HepG2 (cell line): ENCODE data around the gene ELP1. TPM values are rescaled to one million over a fixed set of nuclear protein-coding genes. Genes with fewer than 3 reads are reported as not detected.

ENCODE experiments used
- ATAC-seq: fragments of 200-7000 bp; cut with Tn5 transposase; 3 replicates; pipeline ENCODE4 v1.9.1; 2020; ENCODE audit warnings: mild to moderate bottlenecking, moderate library complexity
- BruUV-seq: library from RNA; stranded (reverse); fragments of 400-500 nt; replicated peaks from 2 replicates; lab custom pipeline; 2021; lab: Mats Ljungman, UMichigan
- CTCF ChIA-PET: fragments of 300-600 bp; formaldehyde crosslinking; extraction: SDS; loops from one replicate; lab custom pipeline; 2021; ENCODE audit warnings: low total read pairs, inconsistent platforms, low intra/inter-chr PET ratio; lab: Yijun Ruan, JAX
- POLR2A ChIA-PET: fragments of 350-600 bp; sonication (Branson Sonifier 250); formaldehyde crosslinking; loops from one replicate; lab custom pipeline; 2020; ENCODE audit warnings: antibody characterized with exemption, inconsistent platforms; lab: Yijun Ruan, JAX
- DNase-seq: peaks from one replicate; pipeline ENCODE4 v3.0.0-alpha.2; 2015; ENCODE audit warnings: low spot score
- FAIRE-seq: peaks from 3 replicates; lab custom pipeline; 2011; peaks lifted over from hg19 to GRCh38; lab: Jason Lieb, UNC
- H2AFZ ChIP-seq: one replicate; pipeline ENCODE4 v1.6.1; 2011; ENCODE audit warnings: low read length, inconsistent platforms
- H3K27ac ChIP-seq: fragments of 300-600 bp; 3 replicates; pipeline ENCODE4 v1.8.0; 2011; ENCODE audit warnings: mixed run types, mild to moderate bottlenecking, mixed read lengths, low read length, inconsistent platforms; ENCODE audit not compliant: insufficient read depth; ENCODE audit errors: extremely low read length
- H3K27me3 ChIP-seq, 2 experiments: fragments of 200-600 bp in 1 of 2; 2 replicates in 1 of 2; 3 replicates in 1 of 2; pipeline versions ENCODE4 v1.6.0 to v1.8.0; 2011; ENCODE audit warnings: low read length in 2 of 2, mild to moderate bottlenecking in 2 of 2, moderate library complexity in 2 of 2, inconsistent platforms in 1 of 2; ENCODE audit not compliant: insufficient read depth in 2 of 2, control insufficient read depth in 1 of 2
- H3K36me3 ChIP-seq, 2 experiments: fragments of 200-600 bp in 1 of 2; replicated peaks in 1 of 2; 2 replicates in 1 of 2; 3 replicates in 1 of 2; pipeline versions ENCODE4 v1.5.1 to v1.8.0; 2011; ENCODE audit warnings: low read length in 2 of 2, inconsistent platforms in 1 of 2; ENCODE audit not compliant: insufficient read depth in 2 of 2, control insufficient read depth in 1 of 2
- H3K4me1 ChIP-seq: 2 replicates; pipeline ENCODE4 v1.5.1; 2012; ENCODE audit warnings: low read length, inconsistent platforms; ENCODE audit not compliant: insufficient read depth
- H3K4me2 ChIP-seq: 2 replicates; pipeline ENCODE4 v1.6.0; 2011; ENCODE audit warnings: low read depth, low read length, inconsistent platforms
- H3K4me3 ChIP-seq, 3 experiments: fragments of 200-600 bp in 1 of 3; sonication (generic), shearing (Covaris generic) in 1 of 3; replicated peaks in 1 of 3; 2 replicates each; pipeline ENCODE4 v1.5.1; 2011 to 2016; ENCODE audit warnings: low read length in 3 of 3, inconsistent platforms in 2 of 3, low read depth in 2 of 3, mild to moderate bottlenecking in 2 of 3, control low read depth in 1 of 3, mixed read lengths in 1 of 3; ENCODE audit not compliant: insufficient read depth in 1 of 3
- H3K79me2 ChIP-seq: one replicate; pipeline ENCODE4 v1.6.1; 2011; ENCODE audit warnings: low read length, inconsistent platforms; ENCODE audit not compliant: insufficient read depth
- H3K9ac ChIP-seq: 2 replicates; pipeline ENCODE4 v1.6.0; 2011; ENCODE audit warnings: mild to moderate bottlenecking, low read depth, low read length, inconsistent platforms; ENCODE audit not compliant: insufficient read depth
- H3K9me3 ChIP-seq: 2 replicates; pipeline ENCODE4 v1.5.1; 2012; ENCODE audit warnings: mild to moderate bottlenecking, low read length
- H4K20me1 ChIP-seq: 2 replicates; pipeline ENCODE4 v1.6.0; 2011; ENCODE audit warnings: inconsistent platforms, mild to moderate bottlenecking, low read length, moderate library complexity; ENCODE audit not compliant: insufficient read depth
- ATF6 ChIP-seq: sonication (generic); formaldehyde crosslinking; conservative IDR thresholded peaks from 2 replicates; pipeline ENCODE4 v1.4.0; 2020; ENCODE audit warnings: missing genetic modification reagents
- CEBPZ ChIP-seq: IDR thresholded peaks from 2 replicates; pipeline ENCODE4 v1.6.1; 2012; ENCODE audit warnings: low read length, improper control_type of control experiment
- DRAP1 ChIP-seq: IDR thresholded peaks from 2 replicates; pipeline ENCODE4 v1.6.1; 2016; ENCODE audit warnings: missing genetic modification reagents, missing compliant biosample characterization
- HHEX ChIP-seq: IDR thresholded peaks from 2 replicates; pipeline ENCODE4 v1.6.1; 2016; ENCODE audit warnings: control low read depth
- JUN ChIP-seq: sonication (generic); formaldehyde crosslinking; IDR thresholded peaks from 2 replicates; pipeline ENCODE4 v1.4.0; 2020; ENCODE audit warnings: mild to moderate bottlenecking, missing genetic modification reagents
- MIER3 ChIP-seq: IDR thresholded peaks from 2 replicates; pipeline ENCODE4 v1.6.1; 2016; ENCODE audit warnings: missing compliant biosample characterization, borderline replicate concordance
- MTA1 ChIP-seq: sonication (generic); formaldehyde crosslinking; IDR thresholded peaks from 2 replicates; pipeline ENCODE4 v1.4.0; 2020; ENCODE audit warnings: missing genetic modification reagents, mild to moderate bottlenecking, borderline replicate concordance
- RBM22 ChIP-seq: fragments of 200-400 bp; formaldehyde crosslinking; optimal IDR thresholded peaks from 2 replicates; pipeline ENCODE3; 2017; ENCODE audit warnings: mild to moderate bottlenecking, low read length, moderate library complexity
- SP2 ChIP-seq: sonication (generic); formaldehyde crosslinking; IDR thresholded peaks from 2 replicates; pipeline ENCODE4 v1.5.1; 2020; ENCODE audit warnings: mild to moderate bottlenecking, missing genetic modification reagents
- ZNF333 ChIP-seq: sonication (generic); formaldehyde crosslinking; IDR thresholded peaks from 2 replicates; pipeline ENCODE4 v1.4.0; 2020; ENCODE audit warnings: mild to moderate bottlenecking, missing genetic modification reagents, borderline replicate concordance
- ZNF496 ChIP-seq: sonication (generic); formaldehyde crosslinking; IDR thresholded peaks from 2 replicates; pipeline ENCODE4 v1.8.1; 2023; ENCODE audit warnings: mild to moderate bottlenecking, moderate library complexity, missing genetic modification reagents; ENCODE audit not compliant: insufficient replicate concordance
- ZNF709 ChIP-seq: sonication (generic); formaldehyde crosslinking; IDR thresholded peaks from 2 replicates; pipeline ENCODE4 v1.5.0; 2020; ENCODE audit warnings: mild to moderate bottlenecking, missing genetic modification reagents
- WGBS: methylation state at CpG from one replicate; pipeline ENCODE4 v1.1.6; 2017; ENCODE audit warnings: low lambda C conversion rate; 5-methylcytosine and 5-hydroxymethylcytosine counted together
- in situ Hi-C: cut with HindIII; loops from 2 replicates; pipeline ENCODE4 v1.10.0; 2017; ENCODE audit warnings: low pct_unique_long_range_greater_than_20kb; ENCODE audit not compliant: extremely low pct_ligation_motif_present
- intact Hi-C: fragments of 100-400 bp; cut with micrococcal nuclease; formaldehyde crosslinking; loops from one replicate; pipeline ENCODE4 v1.10.0; 2022; ENCODE audit not compliant: unreplicated experiment
- polyA plus RNA-seq, 8 experiments: library from polyadenylated mRNA; depleted of rRNA in 3 of 8; stranded (reverse) in 7 of 8; unstranded in 1 of 8; fragments of >200 nt; fragmentation: Illumina TruSeq in 4 of 8; extraction: Trizol in 4 of 8; gene quantifications; 2 replicates each; pipeline versions ENCODE4 v1.2.1 to v1.2.3, GENCODE V29; 2011 to 2016; ENCODE audit warnings: low read depth in 4 of 8, missing spikeins in 1 of 8, mixed read lengths in 1 of 8; ENCODE audit not compliant: insufficient read depth in 1 of 8
- total RNA-seq, 5 experiments: library from RNA; depleted of rRNA; stranded (reverse); fragments of >200 nt; fragmentation: Illumina TruSeq; extraction: Trizol; gene quantifications; 2 replicates each; pipeline ENCODE4 v1.2.3, GENCODE V29; 2016; ENCODE audit warnings: low read depth in 1 of 5

ELP1 gene
- total and polyA plus RNA-seq, 2 of the 13 experiments (the other 11 are each of a cell fraction or from before 2014, with no cell fraction given): 157 to 275 TPM

GRCh38 chr9:108924466-108924865, 9.5 kb downstream of the ELP1 start:
- no peak for DNase-seq
- intact Hi-C loops (no loop called here), in situ Hi-C loops (no loop called here)
- FAIRE-seq: no peak
- H3K27ac ChIP-seq: no peak overlapping the region
- H3K27me3 ChIP-seq: no peaks in the 10 kb centered on the region
- no peak overlapping the region for H3K4me3 ChIP-seq
- H3K79me2 ChIP-seq: peaks cover 21% of the 10 kb centered on the region
- peaks cover 31% of the 10 kb centered on the region for H3K4me1 ChIP-seq
- no peak overlapping the region for H3K4me2 ChIP-seq
- CTCF ChIA-PET: no interaction called here
- no peak for ATAC-seq
- no peaks in the 10 kb centered on the region for H4K20me1 ChIP-seq
- no TSS peak for BruUV-seq
- POLR2A ChIA-PET: no interaction called here
- TF ChIP-seq RBM22: peak; percentile 23
- no peak for TF ChIP-seq ZNF709
- H3K9me3 ChIP-seq: no peaks in the 10 kb centered on the region
- no peak overlapping the region for H2AFZ ChIP-seq
- H3K36me3 ChIP-seq: peaks cover 24 to 83% of the 10 kb centered on the region in 2 experiments
- H3K9ac ChIP-seq: no peak overlapping the region

GRCh38 chr9:108921200-108921599, 12.7 kb downstream of the ELP1 start:
- intact Hi-C loops: no loop called here
- no peak for ATAC-seq
- no peaks in the 10 kb centered on the region for H3K9me3 ChIP-seq
- POLR2A ChIA-PET: interaction anchor here (2.8 kb wide), 1 partner anchor 36 kb away, joined by 12 read pairs; no protein-coding TSS in a partner anchor
- peaks cover 21 to 75% of the 10 kb centered on the region in 2 experiments for H3K36me3 ChIP-seq
- peaks cover 23% of the 10 kb centered on the region for H3K4me1 ChIP-seq
- H3K27me3 ChIP-seq: no peaks in the 10 kb centered on the region
- 93% methylated on average over 1 of the region's 1 CpG for WGBS
- no peak for TF ChIP-seq JUN (CRISPR knock-in tag)
- no peak for TF ChIP-seq HHEX (CRISPR knock-in tag)
- no peak for TF ChIP-seq DRAP1 (CRISPR knock-in tag)
- no peak for TF ChIP-seq SP2 (CRISPR knock-in tag)
- TF ChIP-seq ZNF333 (CRISPR knock-in tag): no peak
- no peak for TF ChIP-seq MIER3 (CRISPR knock-in tag)
- TF ChIP-seq ATF6 (CRISPR knock-in tag): no peak
- TF ChIP-seq ZNF496 (CRISPR knock-in tag): no peak
- no peak for TF ChIP-seq CEBPZ
- TF ChIP-seq MTA1 (CRISPR knock-in tag): no peak
- TF ChIP-seq, all 625 proteins: peak for 0
- H3K79me2 ChIP-seq: peaks cover 10% of the 10 kb centered on the region
- FAIRE-seq: no peak
- BruUV-seq: no TSS peak
- CTCF ChIA-PET: no interaction called here
- no peaks in the 10 kb centered on the region for H4K20me1 ChIP-seq
- in situ Hi-C loops: no loop called here
- no peak overlapping the region for H3K9ac ChIP-seq
- H3K4me2 ChIP-seq: no peak overlapping the region
- H2AFZ ChIP-seq: no peak overlapping the region
- no peak for DNase-seq
- no peak overlapping the region for H3K27ac ChIP-seq
- H3K4me3 ChIP-seq: no peak overlapping the region
